WERI-Rb-1 (cell line): ENCODE measurements around the gene PSENEN.

ENCODE experiments used
- DNase-seq: peaks from one replicate; pipeline ENCODE4 v3.0.0-alpha.2; 2020
- H3K27ac ChIP-seq: fragments of 250-450 bp; sonication (Bioruptor Pico); 2 replicates; pipeline ENCODE4 v1.5.1; 2020; ENCODE audit warnings: mild to moderate bottlenecking, moderate library complexity
- H3K27me3 ChIP-seq: fragments of 250-450 bp; sonication (Bioruptor Pico); 2 replicates; pipeline ENCODE4 v1.5.1; 2021; ENCODE audit warnings: mild to moderate bottlenecking, low read depth, moderate library complexity; ENCODE audit not compliant: insufficient read depth, severe bottlenecking
- H3K36me3 ChIP-seq: fragments of 250-450 bp; sonication (Bioruptor Pico); 2 replicates; pipeline ENCODE4 v1.5.1; 2020; ENCODE audit warnings: mild to moderate bottlenecking, moderate library complexity
- H3K4me3 ChIP-seq: 2 replicates; pipeline ENCODE4 v1.5.1; 2011; ENCODE audit warnings: low read depth, mild to moderate bottlenecking, control low read depth, low read length
- H3K9me3 ChIP-seq: fragments of 250-450 bp; sonication (Bioruptor Pico); 2 replicates; pipeline ENCODE4 v1.5.1; 2021; ENCODE audit warnings: mild to moderate bottlenecking, moderate library complexity; ENCODE audit not compliant: severe bottlenecking
- TF ChIP-seq, protein P1 (sequence below): IDR thresholded peaks from 2 replicates; pipeline ENCODE4 v1.5.1; 2011; ENCODE audit warnings: low read depth, mild to moderate bottlenecking, control low read depth, inconsistent platforms, low read length

The PSENEN gene

DNA sequence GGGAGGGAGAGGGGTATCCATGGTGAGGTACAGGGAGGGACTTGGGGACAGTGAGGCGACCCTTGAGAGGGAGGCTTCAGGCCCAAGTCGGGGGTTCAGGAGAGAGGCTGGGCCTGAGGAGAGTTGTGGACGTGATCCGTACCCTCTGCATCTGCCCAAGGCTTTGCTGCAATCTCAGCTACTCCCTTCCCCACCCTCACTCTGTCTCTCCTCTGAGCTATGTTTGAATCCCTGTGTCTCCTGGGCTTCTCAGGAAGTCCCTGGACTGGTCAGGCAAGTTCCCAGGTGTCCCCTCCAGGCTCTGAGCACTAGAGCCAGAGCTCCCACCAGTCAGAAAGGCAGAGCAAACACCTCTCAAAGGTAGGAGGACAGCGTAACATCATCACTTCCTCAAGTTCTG lies 4.7 kb downstream of the PSENEN start:
- H3K9me3 ChIP-seq, result no peaks in the 10 kb centered on the region
- TF ChIP-seq, protein P1, sequence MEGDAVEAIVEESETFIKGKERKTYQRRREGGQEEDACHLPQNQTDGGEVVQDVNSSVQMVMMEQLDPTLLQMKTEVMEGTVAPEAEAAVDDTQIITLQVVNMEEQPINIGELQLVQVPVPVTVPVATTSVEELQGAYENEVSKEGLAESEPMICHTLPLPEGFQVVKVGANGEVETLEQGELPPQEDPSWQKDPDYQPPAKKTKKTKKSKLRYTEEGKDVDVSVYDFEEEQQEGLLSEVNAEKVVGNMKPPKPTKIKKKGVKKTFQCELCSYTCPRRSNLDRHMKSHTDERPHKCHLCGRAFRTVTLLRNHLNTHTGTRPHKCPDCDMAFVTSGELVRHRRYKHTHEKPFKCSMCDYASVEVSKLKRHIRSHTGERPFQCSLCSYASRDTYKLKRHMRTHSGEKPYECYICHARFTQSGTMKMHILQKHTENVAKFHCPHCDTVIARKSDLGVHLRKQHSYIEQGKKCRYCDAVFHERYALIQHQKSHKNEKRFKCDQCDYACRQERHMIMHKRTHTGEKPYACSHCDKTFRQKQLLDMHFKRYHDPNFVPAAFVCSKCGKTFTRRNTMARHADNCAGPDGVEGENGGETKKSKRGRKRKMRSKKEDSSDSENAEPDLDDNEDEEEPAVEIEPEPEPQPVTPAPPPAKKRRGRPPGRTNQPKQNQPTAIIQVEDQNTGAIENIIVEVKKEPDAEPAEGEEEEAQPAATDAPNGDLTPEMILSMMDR, result no peak

DNA sequence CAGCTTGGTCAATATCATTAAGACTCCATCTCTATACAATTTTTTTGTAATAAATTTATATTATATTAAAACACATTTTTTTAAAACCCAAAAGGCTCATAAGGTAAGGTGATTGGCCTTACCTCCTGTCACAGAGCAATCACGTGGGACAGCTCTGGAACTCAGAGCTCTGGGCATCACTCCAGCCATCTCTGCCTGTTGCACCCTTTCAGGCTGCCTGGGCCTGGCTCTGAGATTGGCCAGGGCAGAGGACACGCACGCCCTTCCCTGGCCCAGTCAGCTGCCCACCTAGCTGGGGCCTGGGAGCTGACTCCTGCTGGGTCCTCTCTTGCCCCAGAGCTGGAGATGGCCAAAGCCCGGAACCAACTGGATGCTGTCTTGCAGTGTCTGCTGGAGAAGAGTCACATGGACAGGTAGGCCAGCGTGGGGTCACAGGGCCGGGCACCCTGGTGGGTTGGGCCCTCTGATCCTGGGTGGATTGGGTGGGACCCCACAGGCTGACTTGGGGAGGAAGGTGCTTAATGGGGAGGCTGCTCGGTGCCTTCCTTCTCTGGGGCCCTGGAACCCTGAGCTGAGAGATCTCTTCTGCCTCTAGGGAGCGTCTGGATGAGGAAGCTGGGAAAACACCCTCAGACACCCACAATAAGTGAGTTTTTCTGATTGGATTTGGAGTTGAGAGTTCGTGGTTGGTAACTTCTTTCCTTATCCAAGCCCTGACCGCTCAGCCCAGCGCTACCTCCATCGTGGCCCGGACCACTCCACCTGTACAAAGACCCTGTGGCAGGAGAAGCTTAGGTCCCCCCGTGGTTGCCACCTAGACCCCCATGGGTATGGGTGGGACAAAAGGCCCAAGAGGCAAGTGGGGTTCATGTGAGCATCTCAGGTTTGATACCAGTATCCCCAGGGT lies 6.6 kb downstream of the PSENEN start:
- TF ChIP-seq, protein P1, result no peak

More for the DNA sequence above, 4.7 kb downstream of the PSENEN start:
- peaks cover 23% of the 10 kb centered on the region for H3K36me3 ChIP-seq
- H3K27ac ChIP-seq, result no peak overlapping the region
- no peaks in the 10 kb centered on the region for H3K27me3 ChIP-seq
- DNase-seq, result no peak
- no peak overlapping the region for H3K4me3 ChIP-seq

DNA sequence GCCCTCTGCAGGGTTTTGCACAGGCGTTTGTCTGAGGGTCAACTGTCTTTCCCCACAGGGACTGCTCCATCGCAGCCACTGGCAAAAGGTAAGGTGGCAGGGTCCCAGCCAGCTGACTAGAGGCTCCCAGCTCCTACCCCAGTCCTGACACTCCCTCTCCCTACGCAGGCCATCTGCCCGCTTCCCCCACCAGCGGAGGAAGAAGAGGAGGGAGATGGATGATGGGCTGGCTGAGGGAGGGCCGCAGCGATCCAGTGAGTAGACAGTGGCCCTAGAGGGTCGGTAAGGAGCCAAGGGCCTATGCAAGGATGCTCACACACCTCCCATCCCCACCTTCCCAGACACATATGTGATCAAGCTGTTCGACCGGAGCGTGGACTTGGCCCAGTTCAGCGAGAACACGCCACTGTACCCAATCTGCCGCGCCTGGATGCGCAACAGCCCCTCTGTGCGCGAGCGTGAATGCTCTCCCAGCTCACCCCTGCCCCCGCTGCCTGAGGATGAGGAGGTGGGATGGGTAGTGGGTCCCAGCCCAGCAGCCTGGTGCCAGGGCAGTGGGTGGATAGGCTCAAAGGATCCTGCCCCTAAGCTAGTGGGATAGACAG lies 7.4 kb downstream of the PSENEN start:
- Histone ChIP-seq H3K27me3 (no peaks in the 10 kb centered on the region), H3K36me3 (peaks cover 23% of the 10 kb centered on the region), H3K27ac (no peak overlapping the region; the same call in 1 of the 2 replicates), H3K4me3 (no peak overlapping the region), H3K9me3 (no peaks in the 10 kb centered on the region)
- TF ChIP-seq, protein P1, result no peak
- DNase-seq, result no peak

More for the DNA sequence above, 6.6 kb downstream of the PSENEN start:
- Histone ChIP-seq H3K27me3 (no peaks in the 10 kb centered on the region), H3K9me3 (no peaks in the 10 kb centered on the region), H3K36me3 (peaks cover 23% of the 10 kb centered on the region), H3K27ac (no peak overlapping the region), H3K4me3 (no peak overlapping the region)
- no peak for DNase-seq

DNA sequence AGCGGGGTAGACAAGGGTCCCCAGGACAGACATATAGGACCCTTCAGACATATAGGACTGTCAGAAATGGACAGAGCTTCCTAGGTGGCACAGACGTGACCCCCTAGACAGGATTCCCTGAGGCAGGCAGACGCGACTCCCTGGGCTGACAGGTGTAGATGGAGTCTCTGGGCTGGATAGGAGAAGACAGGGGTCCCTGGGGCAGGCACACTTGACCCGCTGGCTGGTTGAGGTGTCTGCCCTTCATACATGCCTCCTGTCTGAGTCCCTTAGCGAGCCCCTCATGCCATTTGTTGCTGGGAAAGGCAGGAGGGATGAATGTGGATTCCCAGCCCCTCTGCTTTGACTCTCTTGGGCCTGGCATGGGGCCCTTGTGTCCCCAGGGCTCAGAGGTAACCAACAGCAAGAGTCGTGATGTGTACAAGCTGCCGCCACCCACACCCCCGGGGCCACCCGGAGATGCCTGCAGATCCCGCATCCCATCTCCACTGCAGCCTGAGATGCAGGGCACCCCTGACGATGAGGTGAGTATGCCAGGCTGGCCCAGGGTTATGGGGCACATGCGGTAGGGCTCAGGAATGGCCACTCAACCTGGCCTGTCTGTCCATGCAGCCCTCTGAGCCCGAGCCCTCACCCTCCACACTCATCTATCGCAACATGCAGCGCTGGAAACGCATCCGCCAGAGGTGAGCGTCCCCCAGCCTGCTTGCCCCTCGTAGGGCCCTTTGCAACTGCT lies 8.4 kb downstream of the PSENEN start:
- DNase-seq, result no peak
- TF ChIP-seq, protein P1, result no peak
- H3K36me3 ChIP-seq, result peaks cover 26% of the 10 kb centered on the region
- no peaks in the 10 kb centered on the region for H3K27me3 ChIP-seq
- H3K27ac ChIP-seq, result peak overlapping the region; percentile 97; the same call in 1 of the 2 replicates
- no peak overlapping the region for H3K4me3 ChIP-seq
- no peaks in the 10 kb centered on the region for H3K9me3 ChIP-seq

DNA sequence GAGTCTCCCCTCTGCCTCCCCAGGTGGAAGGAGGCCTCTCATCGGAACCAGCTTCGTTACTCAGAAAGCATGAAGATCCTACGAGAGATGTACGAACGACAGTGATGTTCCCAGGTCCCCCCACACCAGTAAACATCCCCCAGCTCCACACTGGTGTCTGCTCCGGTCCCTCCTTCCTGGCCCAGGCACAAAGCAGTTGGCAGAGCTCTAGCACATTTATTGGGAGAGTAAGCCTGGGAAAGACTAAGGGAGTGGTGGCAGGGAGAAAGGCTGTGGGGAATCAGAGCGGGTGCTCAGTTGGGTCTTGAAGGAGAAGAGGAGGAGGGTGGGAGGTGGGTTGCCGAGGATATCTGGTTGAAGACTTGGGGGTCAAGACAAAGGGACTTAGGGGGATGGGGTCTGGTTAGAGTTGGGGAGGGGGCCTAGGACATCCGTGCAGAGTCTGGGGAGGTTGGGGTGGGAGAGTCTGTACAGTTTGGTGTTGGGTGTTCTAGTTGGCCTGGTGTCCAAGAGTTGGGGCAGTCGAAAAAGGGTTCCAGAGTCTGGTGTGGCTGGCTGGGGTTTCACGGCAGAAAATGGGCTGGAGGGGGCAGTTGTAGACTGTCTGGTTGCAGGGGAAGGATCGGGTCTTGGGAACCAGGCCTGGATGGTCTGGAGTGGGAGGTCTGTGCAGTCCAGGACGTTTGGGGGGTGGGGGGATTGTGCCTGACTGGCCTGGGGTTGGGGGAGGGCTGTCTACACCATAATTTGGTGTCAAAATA lies 9.1 kb downstream of the PSENEN start:
- DNase-seq, result no peak
- Histone ChIP-seq H3K27ac (peak overlapping the region; percentile 97), H3K9me3 (no peaks in the 10 kb centered on the region), H3K36me3 (peaks cover 27% of the 10 kb centered on the region), H3K27me3 (no peaks in the 10 kb centered on the region), H3K4me3 (no peak overlapping the region)
- TF ChIP-seq, protein P1, result no peak
